Activated naive CD4-positive, alpha-beta T cell treated with anti-CD3 and anti-CD28 coated beads for 36 hours (primary cell): ENCODE results near the gene DRD3. TPM values are rescaled to one million over a fixed set of nuclear protein-coding genes. Genes with fewer than 3 reads are reported as not detected.

ENCODE experiments used
- CTCF ChIA-PET: fragments of 350-600 bp; sonication (Branson Sonifier 250); formaldehyde crosslinking; loops from one replicate; lab custom pipeline; 2021; ENCODE audit warnings: antibody characterized with exemption; lab: Charles Lee
- DNase-seq: peaks from one replicate; pipeline ENCODE4 v3.0.0-alpha.2; 2020
- H3K27ac Mint-ChIP-seq: one replicate; pipeline ENCODE4 v1.8.0; 2021; ENCODE audit warnings: mild to moderate bottlenecking, mixed read lengths
- H3K27me3 Mint-ChIP-seq: one replicate; pipeline ENCODE4 v1.8.0; 2021; ENCODE audit warnings: low read depth, mixed read lengths
- H3K36me3 Mint-ChIP-seq: one replicate; pipeline ENCODE4 v1.8.0; 2021; ENCODE audit warnings: low read depth, mixed read lengths
- H3K4me1 Mint-ChIP-seq: one replicate; pipeline ENCODE4 v1.8.0; 2021; ENCODE audit warnings: low read depth, mixed read lengths
- H3K4me3 Mint-ChIP-seq: one replicate; pipeline ENCODE4 v1.8.0; 2021; ENCODE audit warnings: mild to moderate bottlenecking, moderate library complexity, mixed read lengths
- H3K9me3 Mint-ChIP-seq: one replicate; pipeline ENCODE4 v1.8.0; 2021; ENCODE audit warnings: mixed read lengths
- intact Hi-C: fragments of 100-400 bp; cut with micrococcal nuclease; formaldehyde crosslinking; loops from one replicate; pipeline ENCODE4 v1.15.1; 2023
- total RNA-seq, 2 experiments: library from RNA; stranded (reverse); gene quantifications; one replicate each; pipeline ENCODE4 v1.2.3, GENCODE V29; 2021

Gene DRD3
- total RNA-seq, 2 experiments from 2014 or later = not detected

- intact Hi-C loops = no loop called here
- Mint-ChIP-seq H3K36me3 (no peaks in the 10 kb centered on the region), H3K4me3 (no peak overlapping the region), H3K4me1 (no peaks in the 10 kb centered on the region), H3K27me3 (peaks cover 20% of the 10 kb centered on the region), H3K27ac (no peak overlapping the region), H3K9me3 (no peaks in the 10 kb centered on the region)
- CTCF ChIA-PET = no interaction called here
- DNase-seq = no peak
Observed at GRCh38 chr3:114176890-114177289, 2.0 kb downstream of the DRD3 start.

GRCh38 chr3:114176487-114176886, 2.4 kb downstream of the DRD3 start:
- Mint-ChIP-seq H3K4me1 (no peaks in the 10 kb centered on the region), H3K4me3 (no peak overlapping the region), H3K36me3 (no peaks in the 10 kb centered on the region), H3K27ac (no peak overlapping the region), H3K27me3 (peaks cover 20% of the 10 kb centered on the region), H3K9me3 (no peaks in the 10 kb centered on the region)
- no peak for DNase-seq
- intact Hi-C loops = no loop called here
- CTCF ChIA-PET = no interaction called here

- Mint-ChIP-seq H3K27me3 (peaks cover 16% of the 10 kb centered on the region), H3K4me1 (no peaks in the 10 kb centered on the region), H3K4me3 (no peak overlapping the region), H3K27ac (no peak overlapping the region), H3K36me3 (no peaks in the 10 kb centered on the region), H3K9me3 (no peaks in the 10 kb centered on the region)
- CTCF ChIA-PET = interaction anchor here (0.6 kb wide), 1 partner anchor 45 kb away, joined by 3 read pairs; no protein-coding TSS in a partner anchor
- intact Hi-C loops = no loop called here
- DNase-seq = no peak
Observed at GRCh38 chr3:114175204-114175987, 3.5 kb downstream of the DRD3 start.

GRCh38 chr3:114171677-114172076, 7.2 kb downstream of the DRD3 start:
- intact Hi-C loops = no loop called here
- Mint-ChIP-seq H3K9me3 (no peaks in the 10 kb centered on the region), H3K4me1 (no peaks in the 10 kb centered on the region), H3K36me3 (no peaks in the 10 kb centered on the region), H3K4me3 (no peak overlapping the region), H3K27me3 (no peaks in the 10 kb centered on the region), H3K27ac (no peak overlapping the region)
- no peak for DNase-seq
- CTCF ChIA-PET = interaction anchor here (1.4 kb wide), 1 partner anchor 11 kb away, joined by 5 read pairs; no protein-coding TSS in a partner anchor

- no peak overlapping the region for H3K4me3 Mint-ChIP-seq
- no peaks in the 10 kb centered on the region for H3K27me3 Mint-ChIP-seq
- CTCF ChIA-PET = interaction anchor here (0.6 to 1.5 kb wide), 4 partner anchors 13 to 242 kb away, joined by 3 to 8 read pairs (median 3); no protein-coding TSS in a partner anchor
- intact Hi-C loops = no loop called here
- no peaks in the 10 kb centered on the region for H3K36me3 Mint-ChIP-seq
- H3K9me3 Mint-ChIP-seq = no peaks in the 10 kb centered on the region
- DNase-seq = no peak
- no peaks in the 10 kb centered on the region for H3K4me1 Mint-ChIP-seq
- H3K27ac Mint-ChIP-seq = no peak overlapping the region
Observed at GRCh38 chr3:114168150-114168549, 10.7 kb downstream of the DRD3 start.

GRCh38 chr3:114157321-114157720, 21.5 kb downstream of the DRD3 start:
- Mint-ChIP-seq H3K27me3 (no peaks in the 10 kb centered on the region), H3K9me3 (no peaks in the 10 kb centered on the region), H3K27ac (no peak overlapping the region), H3K36me3 (no peaks in the 10 kb centered on the region), H3K4me3 (no peak overlapping the region), H3K4me1 (no peaks in the 10 kb centered on the region)
- CTCF ChIA-PET = interaction anchor here (1.0 kb wide), 1 partner anchor 134 kb away, joined by 5 read pairs; no protein-coding TSS in a partner anchor
- no peak for DNase-seq
- intact Hi-C loops = loop anchor here (10.0 kb wide), 2 partner anchors 347 to 1007 kb away; no protein-coding TSS in a partner anchor

GRCh38 chr3:114155370-114155821, 23.5 kb downstream of the DRD3 start:
- Mint-ChIP-seq H3K27ac (no peak overlapping the region), H3K4me1 (no peaks in the 10 kb centered on the region), H3K4me3 (no peak overlapping the region), H3K9me3 (no peaks in the 10 kb centered on the region), H3K27me3 (no peaks in the 10 kb centered on the region), H3K36me3 (no peaks in the 10 kb centered on the region)
- CTCF ChIA-PET = interaction anchor here (0.6 to 2.4 kb wide), 15 partner anchors 11 to 296 kb away, joined by 3 to 12 read pairs (median 4); no protein-coding TSS in a partner anchor
- DNase-seq = peak; percentile 48
- intact Hi-C loops = loop anchor here (10.0 kb wide), 2 partner anchors 349 to 1009 kb away; no protein-coding TSS in a partner anchor

GRCh38 chr3:114154321-114154821, 24.5 kb downstream of the DRD3 start:
- no peaks in the 10 kb centered on the region for H3K9me3 Mint-ChIP-seq
- H3K4me3 Mint-ChIP-seq = no peak overlapping the region
- intact Hi-C loops = loop anchor here (5.0 to 10.0 kb wide), 3 partner anchors 350 to 1010 kb away; no protein-coding TSS in a partner anchor

GRCh38 chr3:114152519-114153151, 26.2 kb downstream of the DRD3 start:
- DNase-seq = peak; percentile 90
- intact Hi-C loops = loop anchor here (1.0 to 10.0 kb wide), 10 partner anchors 61 to 1012 kb away; partner anchors contain the start of gene GRAMD1C
- Mint-ChIP-seq H3K9me3 (no peaks in the 10 kb centered on the region), H3K4me3 (peak overlapping the region; percentile 43), H3K4me1 (no peaks in the 10 kb centered on the region), H3K27me3 (no peaks in the 10 kb centered on the region), H3K27ac (peak overlapping the region; percentile 53), H3K36me3 (no peaks in the 10 kb centered on the region)
- CTCF ChIA-PET = interaction anchor here (0.6 to 1.8 kb wide), 18 partner anchors 9 to 266 kb away, joined by 3 to 7 read pairs (median 3); no protein-coding TSS in a partner anchor

More at GRCh38 chr3:114154321-114154821, 24.5 kb downstream of the DRD3 start:
- Mint-ChIP-seq H3K4me1 (no peaks in the 10 kb centered on the region), H3K36me3 (no peaks in the 10 kb centered on the region), H3K27me3 (no peaks in the 10 kb centered on the region), H3K27ac (no peak overlapping the region)
- CTCF ChIA-PET = interaction anchor here (0.6 to 2.4 kb wide), 8 partner anchors 14 to 264 kb away, joined by 3 to 12 read pairs (median 7); no protein-coding TSS in a partner anchor
- DNase-seq = no peak

GRCh38 chr3:114151091-114151490, 27.8 kb downstream of the DRD3 start:
- Mint-ChIP-seq H3K27me3 (no peaks in the 10 kb centered on the region), H3K4me1 (no peaks in the 10 kb centered on the region), H3K36me3 (no peaks in the 10 kb centered on the region), H3K4me3 (no peak overlapping the region), H3K27ac (no peak overlapping the region), H3K9me3 (no peaks in the 10 kb centered on the region)
- DNase-seq = no peak
- intact Hi-C loops = loop anchor here (5.0 to 10.0 kb wide), 3 partner anchors 354 to 1014 kb away; no protein-coding TSS in a partner anchor
- CTCF ChIA-PET = interaction anchor here (0.7 to 2.5 kb wide), 9 partner anchors 10 to 249 kb away, joined by 3 to 16 read pairs (median 3); no protein-coding TSS in a partner anchor

GRCh38 chr3:114147251-114147650, 31.6 kb downstream of the DRD3 start:
- intact Hi-C loops = no loop called here
- CTCF ChIA-PET = interaction anchor here (1.1 to 1.3 kb wide), 2 partner anchors 11 to 144 kb away, joined by 3 read pairs; no protein-coding TSS in a partner anchor
- H3K9me3 Mint-ChIP-seq = no peaks in the 10 kb centered on the region

More at GRCh38 chr3:114147251-114147650, 31.6 kb downstream of the DRD3 start:
- Mint-ChIP-seq H3K4me1 (no peaks in the 10 kb centered on the region), H3K4me3 (no peak overlapping the region), H3K36me3 (no peaks in the 10 kb centered on the region), H3K27ac (no peak overlapping the region), H3K27me3 (no peaks in the 10 kb centered on the region)
- DNase-seq = no peak
